ENCODE results near the gene DYNLT4.

GRCh38 chr1:44848456-44849181, 41.5 kb upstream of the DYNLT4 start:
- no peak for TF ChIP-seq ESRRA (CRISPR knock-in tag; IDR thresholded peaks at IDR 0.05; ENCODE audit: borderline replicate concordance)
- TF ChIP-seq CTCF (IDR thresholded peaks at IDR 0.05), result no peak

All from WTC11 (cell line).